ENCODE results near the gene PIK3C2G.

GRCh38 chr12:18285161-18285560, 23.8 kb downstream of the PIK3C2G start:
- TF ChIP-seq POLR2AphosphoS5 (IDR thresholded peaks at IDR 0.05; ENCODE audit: low read depth, low read length), result no peak
- TF ChIP-seq, protein P1, sequence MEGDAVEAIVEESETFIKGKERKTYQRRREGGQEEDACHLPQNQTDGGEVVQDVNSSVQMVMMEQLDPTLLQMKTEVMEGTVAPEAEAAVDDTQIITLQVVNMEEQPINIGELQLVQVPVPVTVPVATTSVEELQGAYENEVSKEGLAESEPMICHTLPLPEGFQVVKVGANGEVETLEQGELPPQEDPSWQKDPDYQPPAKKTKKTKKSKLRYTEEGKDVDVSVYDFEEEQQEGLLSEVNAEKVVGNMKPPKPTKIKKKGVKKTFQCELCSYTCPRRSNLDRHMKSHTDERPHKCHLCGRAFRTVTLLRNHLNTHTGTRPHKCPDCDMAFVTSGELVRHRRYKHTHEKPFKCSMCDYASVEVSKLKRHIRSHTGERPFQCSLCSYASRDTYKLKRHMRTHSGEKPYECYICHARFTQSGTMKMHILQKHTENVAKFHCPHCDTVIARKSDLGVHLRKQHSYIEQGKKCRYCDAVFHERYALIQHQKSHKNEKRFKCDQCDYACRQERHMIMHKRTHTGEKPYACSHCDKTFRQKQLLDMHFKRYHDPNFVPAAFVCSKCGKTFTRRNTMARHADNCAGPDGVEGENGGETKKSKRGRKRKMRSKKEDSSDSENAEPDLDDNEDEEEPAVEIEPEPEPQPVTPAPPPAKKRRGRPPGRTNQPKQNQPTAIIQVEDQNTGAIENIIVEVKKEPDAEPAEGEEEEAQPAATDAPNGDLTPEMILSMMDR (IDR thresholded peaks at IDR 0.05 in 2 of 3, conservative IDR thresholded peaks at IDR 0.05 in 1 of 3; ENCODE audit: borderline replicate concordance in 1 of 3, insufficient read depth in 1 of 3, low read depth in 2 of 3, low read length in 2 of 3), result no peak
- TF ChIP-seq POLR2A (IDR thresholded peaks at IDR 0.05; ENCODE audit: borderline replicate concordance, extremely low read depth, insufficient read depth, insufficient read length), result no peak
- no peak for TF ChIP-seq EZH2 (IDR thresholded peaks at IDR 0.05)
- no peak for TF ChIP-seq YY1 (IDR thresholded peaks at IDR 0.05; ENCODE audit: extremely low read depth, insufficient replicate concordance, low read depth, low read length)
- TF ChIP-seq EZH2phosphoT487 (IDR thresholded peaks at IDR 0.05; ENCODE audit: borderline replicate concordance), result no peak
- no peak for TF ChIP-seq CBX3 (IDR thresholded peaks at IDR 0.05; ENCODE audit: low read depth)
- TF ChIP-seq, protein P2, sequence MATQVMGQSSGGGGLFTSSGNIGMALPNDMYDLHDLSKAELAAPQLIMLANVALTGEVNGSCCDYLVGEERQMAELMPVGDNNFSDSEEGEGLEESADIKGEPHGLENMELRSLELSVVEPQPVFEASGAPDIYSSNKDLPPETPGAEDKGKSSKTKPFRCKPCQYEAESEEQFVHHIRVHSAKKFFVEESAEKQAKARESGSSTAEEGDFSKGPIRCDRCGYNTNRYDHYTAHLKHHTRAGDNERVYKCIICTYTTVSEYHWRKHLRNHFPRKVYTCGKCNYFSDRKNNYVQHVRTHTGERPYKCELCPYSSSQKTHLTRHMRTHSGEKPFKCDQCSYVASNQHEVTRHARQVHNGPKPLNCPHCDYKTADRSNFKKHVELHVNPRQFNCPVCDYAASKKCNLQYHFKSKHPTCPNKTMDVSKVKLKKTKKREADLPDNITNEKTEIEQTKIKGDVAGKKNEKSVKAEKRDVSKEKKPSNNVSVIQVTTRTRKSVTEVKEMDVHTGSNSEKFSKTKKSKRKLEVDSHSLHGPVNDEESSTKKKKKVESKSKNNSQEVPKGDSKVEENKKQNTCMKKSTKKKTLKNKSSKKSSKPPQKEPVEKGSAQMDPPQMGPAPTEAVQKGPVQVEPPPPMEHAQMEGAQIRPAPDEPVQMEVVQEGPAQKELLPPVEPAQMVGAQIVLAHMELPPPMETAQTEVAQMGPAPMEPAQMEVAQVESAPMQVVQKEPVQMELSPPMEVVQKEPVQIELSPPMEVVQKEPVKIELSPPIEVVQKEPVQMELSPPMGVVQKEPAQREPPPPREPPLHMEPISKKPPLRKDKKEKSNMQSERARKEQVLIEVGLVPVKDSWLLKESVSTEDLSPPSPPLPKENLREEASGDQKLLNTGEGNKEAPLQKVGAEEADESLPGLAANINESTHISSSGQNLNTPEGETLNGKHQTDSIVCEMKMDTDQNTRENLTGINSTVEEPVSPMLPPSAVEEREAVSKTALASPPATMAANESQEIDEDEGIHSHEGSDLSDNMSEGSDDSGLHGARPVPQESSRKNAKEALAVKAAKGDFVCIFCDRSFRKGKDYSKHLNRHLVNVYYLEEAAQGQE (IDR thresholded peaks at IDR 0.05; ENCODE audit: low read depth), result no peak
- TF ChIP-seq, protein P3, sequence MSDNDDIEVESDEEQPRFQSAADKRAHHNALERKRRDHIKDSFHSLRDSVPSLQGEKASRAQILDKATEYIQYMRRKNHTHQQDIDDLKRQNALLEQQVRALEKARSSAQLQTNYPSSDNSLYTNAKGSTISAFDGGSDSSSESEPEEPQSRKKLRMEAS (IDR thresholded peaks at IDR 0.05), result no peak
- TF ChIP-seq TCF7L2 (IDR thresholded peaks at IDR 0.05; ENCODE audit: borderline replicate concordance, extremely low read depth, insufficient read depth, insufficient read length), result no peak
- TF ChIP-seq SIN3A (IDR thresholded peaks at IDR 0.05; ENCODE audit: low read depth), result no peak
- no peak for TF ChIP-seq ZNF274 (IDR thresholded peaks at IDR 0.05; ENCODE audit: low read depth, low read length)
- no peak for TF ChIP-seq ZFX (IDR thresholded peaks at IDR 0.05)

Measured in HCT116 (cell line).